G401.6 (cell line): ENCODE results near the gene RAPGEF4.

Experiments used
- FAIRE-seq: peaks from 2 replicates; lab custom pipeline; 2012; peaks lifted over from hg19 to GRCh38; lab: Jason Lieb, UNC

RAPGEF4 gene

DNA sequence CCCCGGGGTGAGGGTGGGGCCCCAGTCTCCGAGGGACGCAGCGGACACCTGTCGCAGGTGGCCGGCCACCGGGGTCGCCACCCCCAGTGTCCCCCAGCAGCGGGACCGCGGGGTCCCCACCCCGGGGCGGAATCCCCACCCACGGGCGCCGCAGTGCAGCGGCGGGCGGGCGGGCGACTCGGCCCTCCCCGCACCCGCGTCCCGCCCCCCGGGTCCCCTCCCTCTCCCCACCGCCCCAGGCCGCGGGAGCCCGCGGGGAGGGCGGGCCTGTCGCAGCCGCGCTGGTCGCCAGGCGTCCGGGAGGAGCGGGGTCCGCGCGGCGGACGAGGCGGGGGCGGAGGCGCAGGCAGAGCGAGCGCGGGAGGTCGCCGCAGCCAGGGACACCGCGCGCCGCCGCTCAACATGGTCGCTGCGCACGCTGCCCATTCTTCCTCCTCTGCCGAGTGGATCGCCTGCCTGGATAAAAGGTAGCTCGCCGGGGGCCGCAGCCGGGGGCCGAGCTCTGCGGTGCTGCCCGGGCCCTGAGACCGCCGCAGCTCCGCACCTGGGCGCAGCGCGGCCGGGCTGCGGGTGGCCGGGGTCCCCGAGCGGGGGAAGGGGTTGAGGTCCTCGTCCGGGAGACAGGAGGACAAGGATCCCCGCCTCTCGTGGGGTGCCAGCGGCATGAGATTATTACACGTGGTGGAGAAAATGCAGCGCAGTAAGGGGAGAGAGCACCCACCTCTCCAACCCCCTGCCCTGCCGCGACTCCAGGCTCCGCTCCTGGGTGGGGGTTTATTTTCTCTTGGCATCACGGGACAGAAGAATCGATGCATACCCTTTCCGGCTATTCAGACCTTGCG lies at the start of gene RAPGEF4:
Gene RAPGEF4, plus strand, starts transcription at position 264 of the 842 bp plus-strand sequence. Its CDS starts 139 bp downstream, at position 403.
- FAIRE-seq, result no peak

DNA sequence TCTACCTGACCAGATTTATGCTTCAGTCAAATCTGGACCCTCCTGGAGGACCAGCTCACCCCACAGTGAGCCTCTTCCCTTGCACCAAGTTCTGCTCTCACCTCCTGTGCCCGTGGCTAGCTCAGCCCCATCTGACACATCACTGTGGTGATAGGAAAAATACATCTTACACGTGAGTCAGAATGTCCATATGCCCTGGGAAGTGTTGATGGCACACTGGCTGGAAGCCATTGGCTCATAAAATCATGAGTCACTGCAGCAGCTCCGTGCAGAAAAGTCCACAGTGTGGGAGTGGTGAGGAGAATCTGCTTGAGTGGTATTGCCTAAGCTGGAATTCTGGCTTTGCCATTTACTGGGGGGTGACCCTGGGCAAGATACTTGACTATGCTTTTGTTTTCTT lies 42.6 kb upstream of the RAPGEF4 start:
- FAIRE-seq, result no peak

DNA sequence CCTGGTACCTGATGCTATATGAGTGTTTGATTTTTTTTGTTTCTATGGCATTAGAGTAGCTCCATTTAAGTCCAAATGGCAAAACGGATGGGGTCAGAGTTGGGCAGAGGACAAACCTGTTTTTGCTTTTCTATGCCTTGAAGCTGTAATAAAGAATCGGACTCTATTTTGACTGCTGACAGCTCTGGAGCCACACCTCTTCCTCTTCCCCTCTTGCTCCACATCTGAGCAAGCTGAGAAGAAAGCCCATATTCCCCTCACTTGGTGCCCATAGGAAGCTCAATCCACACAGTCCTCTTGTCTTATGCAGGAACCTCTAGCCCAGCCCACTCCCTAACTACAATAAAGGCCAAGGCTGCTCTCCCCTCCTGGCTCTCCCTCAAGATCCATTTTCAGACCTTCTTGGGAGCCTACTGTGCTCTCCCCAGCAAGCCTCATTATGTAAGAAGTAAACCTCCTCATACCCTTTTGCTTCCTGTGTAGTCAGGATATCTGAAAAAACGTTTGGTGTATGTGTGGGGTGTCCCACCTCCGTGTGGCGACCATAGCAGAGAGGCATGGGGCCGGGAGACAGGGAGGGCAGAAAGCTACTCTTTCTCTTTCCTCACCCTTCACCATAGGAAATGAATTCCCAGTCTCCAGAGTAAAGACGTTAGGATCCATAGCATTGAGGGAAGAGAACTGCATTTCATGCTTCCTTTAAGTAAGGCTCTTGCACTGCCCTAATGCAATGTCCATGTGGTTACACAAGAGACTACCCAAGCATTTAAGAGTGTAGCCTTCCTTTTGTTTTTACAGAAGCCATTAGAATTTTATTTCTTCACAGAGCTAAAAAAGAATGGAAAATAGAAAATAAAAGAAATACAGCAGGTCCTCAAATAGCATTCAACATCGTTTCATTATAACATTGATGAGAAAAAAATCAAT lies 41.9 kb upstream of the RAPGEF4 start:
- no peak for FAIRE-seq

DNA sequence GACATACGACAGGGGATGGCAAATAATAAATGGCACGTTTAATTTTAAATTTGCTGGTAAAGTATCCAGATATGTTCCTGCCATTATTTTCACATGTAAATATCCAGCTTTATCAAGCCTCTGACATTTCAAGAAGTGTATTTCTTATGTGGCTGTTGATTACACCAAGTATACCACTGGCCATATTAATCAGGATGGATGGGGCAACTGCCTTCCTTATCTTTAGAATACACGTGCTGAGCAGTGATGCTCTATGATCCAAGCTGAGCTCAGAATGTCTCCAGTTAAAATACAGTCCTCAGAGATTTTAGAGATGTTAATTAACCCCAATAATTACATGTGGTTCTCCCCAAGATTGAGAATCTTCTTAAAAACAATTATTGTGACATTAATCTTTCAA lies 38.3 kb upstream of the RAPGEF4 start:
- no peak for FAIRE-seq

DNA sequence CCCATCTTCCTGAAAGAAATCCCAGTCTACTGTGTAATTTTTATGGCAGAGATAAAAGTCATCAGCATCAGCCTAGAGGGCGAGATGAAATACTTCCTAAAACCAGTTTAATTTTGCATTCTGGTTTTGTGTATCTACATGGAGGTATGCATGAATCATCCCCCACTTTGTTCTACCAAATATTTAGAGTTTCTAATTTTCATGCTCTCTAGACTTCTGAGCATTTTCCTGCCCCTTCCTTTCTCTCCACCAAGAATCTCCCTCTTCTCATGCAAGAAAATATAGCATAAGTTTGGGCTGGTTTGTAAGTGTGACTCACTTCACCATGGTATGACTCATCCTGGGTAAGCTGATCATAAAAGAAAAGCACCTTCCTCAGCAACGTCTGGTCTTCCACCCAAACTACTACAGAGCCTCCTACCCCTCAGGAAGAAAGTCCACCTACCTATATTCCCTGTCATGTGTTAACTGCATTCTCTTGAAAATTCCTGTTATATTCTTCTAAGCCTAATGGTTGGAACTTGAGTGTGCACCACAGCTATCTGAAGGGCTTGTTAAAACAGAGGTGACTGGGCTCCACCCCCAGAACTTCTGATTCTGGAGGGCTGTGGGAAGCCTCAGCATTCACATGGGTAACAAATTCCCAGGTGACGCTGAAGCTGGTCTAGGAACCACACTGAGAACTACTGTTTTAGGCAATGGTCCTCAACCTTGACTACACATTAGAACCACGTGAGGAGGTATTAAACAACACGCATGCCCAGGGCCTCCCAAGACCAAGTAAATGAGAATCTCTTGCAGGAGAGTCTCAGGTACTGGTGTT lies 37.4 kb upstream of the RAPGEF4 start:
- no peak for FAIRE-seq

DNA sequence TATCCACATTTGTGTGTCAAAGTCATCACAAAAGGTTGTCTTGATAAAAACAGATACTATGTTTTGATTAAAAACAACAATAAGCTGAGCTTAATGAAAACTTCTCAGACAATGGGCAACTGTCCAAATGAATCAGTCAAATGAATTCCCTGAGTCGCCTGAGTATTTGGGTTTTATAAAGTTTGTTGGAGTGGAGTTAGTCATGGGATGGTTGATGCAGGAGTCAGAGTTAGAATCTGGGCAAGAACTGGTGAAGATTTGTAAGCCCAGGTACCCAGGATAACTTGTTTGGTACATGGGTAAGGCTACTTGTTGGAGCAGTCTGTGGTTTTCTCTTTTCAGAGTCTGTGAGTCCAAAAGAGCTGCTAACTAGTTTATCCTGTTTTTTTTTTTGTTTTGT lies 34.4 kb upstream of the RAPGEF4 start:
- no peak for FAIRE-seq

DNA sequence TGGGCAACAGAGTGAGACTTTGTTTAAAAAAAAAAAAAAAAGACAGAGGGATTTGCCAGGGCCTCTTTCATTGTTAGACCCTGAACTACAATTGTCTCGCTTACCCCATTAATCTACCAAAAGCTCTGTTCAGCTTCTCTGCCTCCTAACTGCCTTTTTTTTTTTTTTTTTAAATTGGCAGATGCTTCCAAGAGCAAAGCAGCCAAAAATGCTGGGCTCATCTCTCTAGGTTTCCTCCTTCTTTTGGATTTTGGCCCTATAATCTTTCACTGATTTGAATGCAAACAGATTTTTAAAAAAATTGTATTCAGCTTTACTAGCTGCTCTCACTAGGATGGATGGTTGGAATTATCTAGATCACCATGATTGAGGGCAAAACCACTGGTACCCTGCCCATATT lies 33.2 kb upstream of the RAPGEF4 start:
- no peak for FAIRE-seq

DNA sequence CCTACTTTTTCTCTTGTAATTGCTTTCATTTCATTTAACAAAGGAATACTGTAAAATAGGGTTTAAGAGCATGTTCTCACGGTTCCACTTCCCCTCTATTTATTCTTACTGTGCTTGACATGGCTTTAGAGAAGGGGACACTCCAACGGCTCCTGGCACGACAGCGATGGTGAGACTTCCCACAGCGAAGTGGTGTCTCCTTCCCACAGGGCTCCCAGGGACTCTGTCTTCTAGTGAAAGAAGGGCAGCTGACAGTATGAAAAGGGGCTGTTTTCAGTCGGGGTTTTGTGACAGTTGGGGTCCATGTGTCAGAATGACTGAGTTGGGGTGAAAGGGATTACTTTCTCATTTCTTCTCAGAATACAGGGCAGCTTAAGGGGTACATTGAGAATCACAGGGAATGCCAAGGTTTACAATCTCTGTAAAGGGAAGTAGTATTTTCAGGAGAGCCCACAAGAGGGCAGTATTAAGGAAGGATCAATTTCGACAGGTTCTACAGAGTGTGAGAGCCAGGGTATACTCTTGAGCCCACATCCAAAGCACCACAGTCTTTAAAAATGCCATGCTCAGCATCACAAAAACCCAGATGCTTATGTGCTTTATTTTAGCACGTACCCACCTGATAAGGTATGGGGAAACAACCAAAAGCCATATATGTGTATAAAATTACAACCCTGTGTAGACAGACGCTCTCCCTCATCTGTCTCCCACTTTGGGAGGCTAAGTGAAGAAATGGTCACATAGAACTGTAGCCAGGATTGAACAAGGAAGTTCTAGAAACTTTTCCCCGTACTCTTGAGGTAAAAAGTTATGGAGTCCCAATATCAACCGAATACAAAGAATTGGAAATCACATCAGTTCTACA lies 31.3 kb upstream of the RAPGEF4 start:
- FAIRE-seq, result no peak

DNA sequence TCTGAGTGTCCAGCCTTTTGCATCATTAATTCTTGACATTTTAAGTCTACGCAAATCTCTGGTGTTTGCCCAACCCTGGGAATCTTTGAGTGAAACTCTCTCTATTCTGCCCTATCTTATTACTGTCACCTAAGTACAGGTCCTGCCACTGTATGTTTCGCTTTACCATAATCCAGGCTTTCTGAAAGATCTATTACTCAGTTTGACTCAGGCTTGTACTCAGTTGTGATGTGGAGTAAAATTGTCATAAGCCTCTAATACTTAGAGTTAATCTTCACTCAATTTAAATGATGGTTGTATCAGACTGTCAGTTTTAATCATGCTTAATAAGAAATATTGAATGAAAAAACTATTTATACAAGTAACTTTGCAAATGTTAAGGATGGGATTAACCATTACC lies 30.3 kb upstream of the RAPGEF4 start:
- FAIRE-seq, result no peak

DNA sequence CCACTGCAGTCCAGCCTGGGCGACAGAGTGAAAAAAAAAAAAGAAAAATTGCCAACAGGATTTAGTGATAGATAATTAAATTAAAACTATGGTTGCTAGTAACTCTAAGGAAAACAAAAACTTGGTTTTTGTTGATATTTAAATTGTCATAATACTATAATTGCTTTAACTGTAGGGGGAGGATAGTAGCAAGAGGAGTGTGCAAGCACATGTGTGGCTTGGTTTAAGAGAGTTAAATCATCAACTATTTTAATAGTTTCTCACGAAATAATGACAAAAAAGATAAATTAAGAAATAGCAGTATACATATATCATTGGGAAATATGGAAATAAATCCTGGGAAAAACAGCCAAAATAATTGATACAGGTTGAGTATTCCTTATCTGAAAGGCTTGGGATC lies 27.4 kb upstream of the RAPGEF4 start:
- no peak for FAIRE-seq

DNA sequence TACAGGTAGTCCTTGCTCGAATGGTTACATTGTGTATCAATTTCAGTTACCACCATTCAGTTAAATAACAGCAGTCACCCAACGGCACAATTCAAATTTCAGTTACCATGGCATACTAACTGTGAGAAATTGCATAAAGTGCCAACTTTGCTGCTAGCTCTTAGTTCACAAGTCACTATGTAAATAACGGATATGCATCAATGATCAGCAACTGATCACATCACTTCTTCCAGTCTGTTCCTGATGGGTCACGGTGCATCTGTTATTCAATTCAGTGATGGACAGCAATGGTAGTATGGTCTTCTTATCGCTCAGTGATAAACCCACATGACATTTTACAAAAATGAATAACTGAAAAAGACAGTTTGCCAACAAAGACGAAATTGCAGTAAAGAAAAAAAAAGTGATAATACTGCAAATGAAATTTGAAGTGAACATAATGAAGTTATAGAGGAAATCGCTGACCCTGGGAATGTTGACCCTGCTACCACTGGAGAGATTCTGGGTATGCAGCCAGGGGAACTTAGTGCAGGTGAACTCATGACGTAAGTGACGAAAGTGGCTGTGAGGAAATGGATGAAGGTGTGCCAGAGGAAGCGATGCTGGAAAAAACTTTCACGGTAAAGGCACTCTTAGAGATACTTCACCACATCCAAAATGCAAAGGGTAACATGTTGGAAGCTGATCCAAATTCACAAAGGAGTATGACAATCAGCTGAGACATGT lies 25.9 kb upstream of the RAPGEF4 start:
- no peak for FAIRE-seq

DNA sequence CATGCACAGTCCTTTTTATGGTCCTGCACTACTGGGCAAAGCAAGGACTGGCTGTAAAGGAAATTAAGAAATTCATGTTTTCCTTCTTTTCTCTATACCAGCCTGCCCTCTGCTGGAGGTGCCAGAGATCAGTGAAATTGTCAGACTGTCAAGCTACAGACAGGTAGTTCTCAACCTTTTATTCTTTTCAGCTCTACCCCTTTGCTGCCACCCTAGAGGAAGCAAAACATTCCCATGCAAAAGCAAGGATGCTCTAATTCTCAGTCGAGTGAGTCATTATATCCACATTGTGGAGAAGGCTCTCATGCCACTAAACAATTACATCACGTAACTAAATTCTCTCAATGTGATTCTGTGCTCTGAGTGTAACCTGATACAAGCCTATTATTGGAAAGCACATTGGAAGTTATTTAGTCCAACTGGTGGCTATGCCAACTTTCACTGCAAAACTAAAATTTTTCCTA lies 25.0 kb upstream of the RAPGEF4 start:
- FAIRE-seq, result peak; percentile 53

DNA sequence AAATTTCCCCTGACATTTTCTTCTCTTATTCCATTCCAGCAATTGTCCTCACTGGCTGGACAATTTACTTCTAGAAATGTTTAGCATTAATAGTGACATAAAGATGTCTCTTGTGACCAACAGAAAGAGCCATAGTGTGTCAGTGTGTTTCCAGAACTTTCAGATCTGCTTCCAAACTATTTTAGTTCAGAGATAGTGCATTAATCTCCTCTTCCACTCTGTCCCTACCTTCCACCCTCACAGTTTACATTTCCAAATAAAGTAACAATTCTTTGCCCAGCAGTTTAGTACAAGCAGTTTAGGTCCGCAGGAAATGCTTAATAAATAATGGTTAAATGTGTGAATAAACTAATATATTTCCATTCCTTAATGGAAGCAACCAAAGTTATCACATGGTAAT lies 24.5 kb upstream of the RAPGEF4 start:
- FAIRE-seq, result no peak

DNA sequence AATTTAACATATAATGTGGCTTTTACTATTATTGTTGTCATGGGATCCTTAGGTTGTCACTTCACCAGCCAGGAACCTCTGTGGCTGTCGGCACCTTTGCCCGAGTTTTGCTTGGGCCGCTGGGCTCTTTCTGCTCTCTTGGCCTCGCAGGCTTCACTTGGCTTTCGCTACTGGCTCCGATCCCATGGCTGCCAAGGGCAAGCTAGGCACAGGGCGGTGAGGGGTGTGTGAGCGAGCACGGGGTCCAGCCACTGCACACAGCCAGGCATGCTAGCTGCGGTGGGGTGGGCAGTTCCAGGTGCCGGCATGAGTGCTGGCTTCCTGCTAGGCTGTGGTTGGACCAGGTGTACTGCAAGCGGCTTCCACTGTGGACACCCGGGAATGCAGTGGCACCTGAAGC lies 23.4 kb upstream of the RAPGEF4 start:
- no peak for FAIRE-seq

DNA sequence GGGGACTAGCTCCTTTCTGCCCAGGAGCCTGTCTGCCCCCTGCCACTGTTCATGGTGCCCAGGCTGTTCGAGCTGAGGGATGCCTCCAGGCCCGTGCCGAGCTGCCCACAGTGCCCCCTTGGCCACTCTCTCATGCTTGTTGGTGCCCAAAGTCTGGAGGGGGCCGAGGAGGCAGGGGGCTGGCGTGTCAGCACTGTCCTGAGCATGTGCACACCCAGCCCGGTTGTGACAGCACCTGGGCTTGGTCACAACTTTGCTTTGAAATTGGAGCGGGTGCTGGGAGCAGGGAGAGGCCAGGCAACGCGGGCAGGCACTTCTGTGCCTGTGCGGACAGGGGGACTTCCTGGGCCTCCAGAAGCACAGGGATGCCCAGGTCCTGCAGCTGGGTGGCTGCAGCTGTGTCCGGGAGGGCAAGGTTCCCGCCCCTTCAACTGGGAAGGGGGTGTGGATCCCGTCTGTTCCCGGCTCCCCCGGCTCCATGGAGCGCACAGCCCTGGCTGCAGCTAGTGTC lies 22.2 kb upstream of the RAPGEF4 start:
- FAIRE-seq, result no peak

DNA sequence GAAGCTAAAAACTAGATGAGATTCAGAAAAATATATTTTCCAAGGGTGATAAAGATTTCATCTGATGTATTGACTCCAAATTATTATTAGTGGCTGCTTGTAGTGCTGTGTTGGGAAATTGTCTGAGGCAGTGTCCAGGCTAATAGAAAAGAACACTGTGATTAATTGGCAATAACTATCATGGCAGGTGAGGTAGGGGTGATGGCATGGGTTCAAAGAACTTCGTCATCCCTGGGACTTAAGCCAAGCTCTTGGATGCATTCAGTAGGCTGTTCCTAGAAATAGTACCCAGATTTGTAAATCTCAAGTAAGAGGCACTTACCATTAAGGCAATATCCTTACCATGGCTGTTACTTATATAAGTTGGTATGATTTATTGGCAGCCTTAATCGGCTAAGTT lies 13.2 kb upstream of the RAPGEF4 start:
- FAIRE-seq, result no peak

DNA sequence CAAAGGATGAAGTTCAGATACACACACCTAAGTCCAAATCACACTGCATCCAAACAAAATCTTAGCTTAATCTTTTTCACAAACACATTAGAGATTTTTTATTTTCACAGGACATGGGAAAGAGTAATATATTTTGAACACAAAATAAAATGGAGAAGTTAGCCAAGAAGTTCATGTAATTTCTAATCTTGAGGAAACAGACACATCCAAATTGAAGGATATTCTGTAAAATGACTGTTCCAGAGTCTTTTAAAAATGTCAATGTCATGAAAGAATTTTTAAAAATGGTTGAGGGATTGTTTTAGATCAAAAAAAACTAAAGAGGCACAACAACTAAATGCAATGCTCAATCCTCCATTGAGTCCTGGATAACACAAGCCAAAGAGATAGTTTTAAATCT lies 12.4 kb upstream of the RAPGEF4 start:
- no peak for FAIRE-seq

DNA sequence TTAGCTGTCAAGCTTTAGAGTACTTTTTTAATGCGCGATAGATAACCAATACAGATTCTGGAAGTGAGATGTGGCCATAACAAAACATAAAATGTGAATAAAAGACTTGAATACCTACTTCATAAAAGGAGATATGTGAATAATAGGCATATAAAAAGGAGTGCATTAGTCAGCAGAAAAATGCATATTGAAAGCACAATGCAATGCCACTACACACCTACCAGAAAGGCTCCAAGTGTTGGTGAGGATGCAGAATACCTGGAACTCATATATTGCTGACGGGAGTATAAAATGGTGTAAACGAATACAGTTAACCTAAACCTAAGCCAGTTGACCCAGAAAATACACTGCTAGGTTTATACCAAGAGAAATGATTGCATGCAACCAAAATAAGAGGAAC lies 10.9 kb upstream of the RAPGEF4 start:
- FAIRE-seq, result no peak

DNA sequence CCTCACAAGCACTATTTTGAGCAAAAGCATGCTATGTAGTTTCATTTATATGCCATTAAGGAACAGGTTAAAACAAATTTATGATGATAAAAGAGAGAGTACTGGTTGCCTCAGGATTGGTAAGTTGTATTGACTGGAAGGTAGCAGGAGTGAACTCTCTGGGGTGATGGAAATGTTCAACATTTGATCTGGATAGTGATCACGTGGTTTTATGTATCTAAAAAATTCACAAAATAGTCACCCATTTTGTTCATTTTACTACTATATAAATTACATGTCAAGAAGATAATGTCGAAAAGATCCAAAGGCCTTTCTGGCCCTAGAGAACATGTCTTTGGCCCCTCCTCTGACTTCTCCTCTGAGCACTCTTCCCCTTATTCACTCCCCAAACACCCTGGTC lies 10.4 kb upstream of the RAPGEF4 start:
- FAIRE-seq, result no peak

DNA sequence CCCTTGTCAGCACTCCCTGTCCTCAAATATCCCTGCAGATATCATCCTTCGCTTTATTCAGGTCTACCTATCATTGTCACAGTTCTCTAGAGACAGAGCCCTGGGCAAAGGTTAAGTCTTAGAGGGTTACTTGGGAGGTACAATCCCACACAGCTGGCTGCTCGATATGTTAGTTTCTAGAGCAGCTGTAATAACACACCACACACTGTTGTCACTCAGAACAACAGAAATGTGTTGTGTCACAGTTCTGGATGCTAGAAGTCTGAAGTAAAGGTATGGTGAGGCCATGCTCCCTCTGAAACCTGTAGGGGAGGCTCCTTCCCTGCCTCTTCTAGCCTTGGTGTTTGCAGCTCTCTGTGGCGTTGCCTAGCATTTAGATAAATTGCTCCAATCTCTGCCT lies 9.9 kb upstream of the RAPGEF4 start:
- FAIRE-seq, result no peak
